HG03045 (cell line): ENCODE measurements around the gene GNG12.

Source experiments
- ATAC-seq: cut with Tn5 transposase; IDR thresholded peaks from one replicate; pipeline ENCODE4 v1.9.1; 2021; ENCODE audit warnings: mild to moderate bottlenecking, moderate library complexity; ENCODE audit not compliant: unreplicated experiment

Gene GNG12

GRCh38 chr1:67713057-67713846, 120.0 kb downstream of the GNG12 start:
- no peak for ATAC-seq

GRCh38 chr1:67711855-67712212, 121.4 kb downstream of the GNG12 start:
- no peak for ATAC-seq

- no peak for ATAC-seq
These were observed 122.0 kb downstream of the GNG12 start for GRCh38 chr1:67711158-67711854.

GRCh38 chr1:67710417-67710816, 122.8 kb downstream of the GNG12 start:
- no peak for ATAC-seq

- no peak for ATAC-seq
These were observed 124.7 kb downstream of the GNG12 start for GRCh38 chr1:67708606-67709005.

GRCh38 chr1:67705735-67706453, 127.4 kb downstream of the GNG12 start:
- no peak for ATAC-seq

GRCh38 chr1:67704351-67704750, 128.9 kb downstream of the GNG12 start:
- ATAC-seq, result no peak

GRCh38 chr1:67701876-67702275, 131.4 kb downstream of the GNG12 start:
- no peak for ATAC-seq

GRCh38 chr1:67700692-67701410, 132.4 kb downstream of the GNG12 start:
- no peak for ATAC-seq

GRCh38 chr1:67700220-67700619, 133.0 kb downstream of the GNG12 start:
- no peak for ATAC-seq

GRCh38 chr1:67696708-67697107, 136.6 kb downstream of the GNG12 start:
- no peak for ATAC-seq

GRCh38 chr1:67695963-67696362, 137.3 kb downstream of the GNG12 start:
- no peak for ATAC-seq

GRCh38 chr1:67691712-67692111, 141.6 kb downstream of the GNG12 start:
- ATAC-seq, result no peak

- no peak for ATAC-seq
These were observed 142.9 kb downstream of the GNG12 start for GRCh38 chr1:67690411-67690810.

GRCh38 chr1:67690018-67690363, 143.3 kb downstream of the GNG12 start:
- no peak for ATAC-seq

GRCh38 chr1:67689267-67690017, 143.8 kb downstream of the GNG12 start:
- no peak for ATAC-seq

GRCh38 chr1:67688526-67689219, 144.6 kb downstream of the GNG12 start:
- ATAC-seq, result no peak

GRCh38 chr1:67687649-67688048, 145.6 kb downstream of the GNG12 start:
- no peak for ATAC-seq

GRCh38 chr1:67687198-67687545, 146.1 kb downstream of the GNG12 start:
- no peak for ATAC-seq
